Measurements from ENCODE around the gene CSNK2B.
A peak's percentile ranks its signal among the peaks of the same experiment; 100 is the strongest.

CSNK2B gene

DNA sequence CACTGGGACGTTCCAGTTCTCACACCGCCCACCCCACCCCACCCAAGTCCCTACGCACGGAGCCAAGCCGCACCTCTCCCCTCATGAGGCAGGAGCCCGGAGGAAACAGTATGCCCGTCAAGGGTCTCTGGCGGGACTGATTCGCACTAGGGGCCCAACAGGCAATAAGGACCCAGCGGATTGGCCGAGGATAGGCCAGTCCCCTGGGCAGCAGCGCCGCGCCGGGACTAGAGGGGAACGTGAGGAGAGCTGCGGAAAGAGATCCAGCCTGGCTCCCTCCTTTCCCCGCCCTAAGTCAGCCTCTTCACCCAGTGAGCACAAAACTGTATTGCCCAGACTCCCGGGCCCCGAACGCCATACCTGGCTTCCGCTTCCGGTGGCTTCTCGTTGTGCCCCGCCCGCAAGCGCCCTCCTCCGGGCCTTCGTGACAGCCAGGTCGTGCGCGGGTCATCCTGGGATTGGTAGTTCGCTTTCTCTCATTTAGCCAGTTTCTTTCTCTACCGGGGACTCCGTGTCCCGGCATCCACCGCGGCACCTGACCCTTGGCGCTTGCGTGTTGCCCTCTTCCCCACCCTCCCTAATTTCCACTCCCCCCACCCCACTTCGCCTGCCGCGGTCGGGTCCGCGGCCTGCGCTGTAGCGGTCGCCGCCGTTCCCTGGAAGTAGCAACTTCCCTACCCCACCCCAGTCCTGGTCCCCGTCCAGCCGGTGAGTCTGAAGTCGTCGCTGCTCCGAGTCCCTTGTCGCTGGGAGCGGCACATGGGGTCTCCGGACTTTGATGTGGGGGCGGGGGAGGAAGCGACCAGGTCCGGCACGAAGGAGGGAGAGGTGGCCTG lies at the start of gene CSNK2B:
Gene CSNK2B, plus strand, starts transcription at position 580 of the 836 bp plus-strand sequence. CDS start 752 bp downstream, outside the sequence.
- peak; percentile 98 for DNase-seq

DNA sequence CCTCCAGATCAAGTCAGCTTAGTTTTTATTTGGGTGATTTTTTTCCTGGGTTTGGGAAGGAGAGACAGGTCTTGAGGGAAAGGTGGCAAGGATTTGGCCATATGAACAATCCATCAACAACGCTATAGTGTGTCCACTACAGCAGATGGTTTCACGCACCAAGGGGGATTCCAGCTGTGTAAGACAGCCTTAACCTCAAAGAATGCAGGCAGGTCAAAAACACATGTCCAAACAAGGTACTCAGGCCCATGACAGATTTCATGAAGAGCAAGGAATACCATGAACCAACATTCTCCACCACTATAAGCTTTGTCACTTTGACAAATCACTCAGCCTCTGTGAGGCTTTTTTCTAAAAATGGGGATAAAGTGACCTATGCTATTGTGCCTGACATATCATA lies 48.9 kb upstream of the CSNK2B start:
- DNase-seq = no peak

DNA sequence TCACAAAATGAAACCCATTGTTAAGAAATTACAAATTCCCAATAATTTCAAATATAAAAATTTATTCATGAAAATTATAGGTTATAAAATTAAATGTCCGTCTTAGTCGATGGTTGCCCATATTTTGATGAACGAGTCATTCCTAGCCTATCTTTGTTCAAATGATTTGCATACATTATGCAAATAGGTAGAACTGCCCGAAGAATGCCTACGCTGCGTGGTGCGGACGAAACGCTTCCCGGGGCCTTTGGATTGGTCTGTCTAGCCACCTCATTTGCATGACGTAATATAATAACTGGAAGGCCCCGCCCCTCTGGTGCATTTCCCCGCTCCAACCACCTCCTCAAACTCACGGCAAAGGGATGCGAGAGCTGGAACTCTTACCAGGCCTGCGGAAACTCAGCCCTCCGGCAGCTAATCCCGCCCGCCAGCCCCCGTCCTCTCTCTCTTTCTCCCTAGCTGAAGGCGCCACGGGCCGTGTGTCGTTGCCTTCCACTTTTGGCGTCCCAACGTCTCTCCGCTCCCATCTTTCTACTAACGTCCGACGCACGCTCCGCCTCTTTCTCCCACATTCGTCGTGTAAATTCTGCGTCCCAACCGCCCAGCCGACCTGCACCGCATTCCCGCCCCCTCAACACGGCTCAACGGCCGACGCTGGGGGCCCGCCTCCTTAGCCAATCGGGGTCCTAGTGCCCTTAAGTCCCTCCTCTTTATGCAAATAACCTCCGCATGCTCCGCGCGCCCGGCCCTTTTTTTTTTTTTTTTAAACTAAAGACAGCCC lies 45.9 kb upstream of the CSNK2B start:
- peak; percentile 100 for DNase-seq

DNA sequence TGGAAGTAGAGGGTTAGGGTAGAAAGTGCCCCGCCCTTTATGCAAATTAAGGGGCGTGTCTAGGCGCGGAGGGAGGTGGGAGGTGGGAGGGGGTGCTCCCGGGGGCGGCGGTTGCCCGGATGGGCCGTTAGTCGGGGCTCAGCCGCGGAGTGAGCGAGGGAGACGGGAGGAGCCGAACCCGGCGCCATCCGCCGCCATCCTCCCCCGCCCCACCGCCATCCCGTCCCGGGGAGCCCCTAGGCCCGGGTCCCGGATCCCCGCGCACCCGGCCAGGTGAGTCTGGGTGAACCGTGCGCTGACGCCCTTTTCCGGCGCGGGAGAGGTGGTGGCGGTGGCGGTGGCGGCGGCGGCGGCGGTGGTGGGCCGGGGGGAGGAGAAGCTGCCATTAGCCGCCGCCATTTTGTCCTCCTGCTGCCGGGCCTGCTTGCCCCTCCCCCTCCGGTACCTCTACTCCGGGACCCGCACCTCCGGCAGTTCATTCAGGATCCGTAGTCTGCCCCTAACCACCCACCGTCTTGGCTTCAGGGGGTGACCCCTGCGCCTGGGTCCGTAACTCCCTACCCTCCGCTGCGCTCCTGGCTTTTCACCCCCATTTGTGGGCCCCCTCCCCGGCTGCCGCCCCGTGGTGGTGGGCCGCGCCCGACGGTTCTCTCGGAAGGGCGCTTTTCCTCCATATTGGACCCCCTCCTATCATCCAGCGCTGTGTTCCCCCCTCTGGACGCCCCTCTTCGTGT lies 45.1 kb upstream of the CSNK2B start, which contains the start of gene PRRC2A:
Gene PRRC2A, plus strand, starts transcription at position 130 of the 734 bp plus-strand sequence. CDS start 2,075 bp downstream, outside the sequence.
- no peak for DNase-seq

DNA sequence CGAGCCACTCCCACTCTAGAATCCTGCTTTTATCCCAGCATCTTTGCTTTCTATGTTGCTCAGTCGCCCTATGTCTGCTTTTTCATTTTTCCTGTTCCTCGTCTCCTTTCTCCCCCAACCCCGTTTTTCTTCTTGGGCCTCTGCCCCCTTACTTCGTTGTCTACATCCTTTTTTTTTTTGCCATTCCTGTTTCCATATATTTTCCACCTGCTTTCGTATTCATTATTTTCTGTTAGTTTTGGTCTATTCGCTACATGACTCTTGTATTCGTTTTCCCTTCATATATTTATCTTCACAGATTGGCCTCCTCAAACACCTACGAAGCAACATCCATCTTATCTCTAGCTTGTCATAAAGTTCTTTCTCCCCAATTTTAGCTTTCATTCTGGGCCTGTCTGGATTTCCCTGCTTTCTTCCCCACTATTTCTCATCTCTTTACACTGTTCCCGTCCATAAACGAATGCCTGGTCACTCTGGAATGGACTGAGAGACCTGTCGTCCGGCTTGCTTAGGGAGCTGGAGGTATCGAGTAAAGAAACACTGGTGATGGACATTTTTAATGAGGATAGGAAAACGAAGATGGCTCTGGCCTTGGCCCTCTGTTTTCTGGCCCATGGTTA lies 44.5 kb upstream of the CSNK2B start:
- DNase-seq = no peak

DNA sequence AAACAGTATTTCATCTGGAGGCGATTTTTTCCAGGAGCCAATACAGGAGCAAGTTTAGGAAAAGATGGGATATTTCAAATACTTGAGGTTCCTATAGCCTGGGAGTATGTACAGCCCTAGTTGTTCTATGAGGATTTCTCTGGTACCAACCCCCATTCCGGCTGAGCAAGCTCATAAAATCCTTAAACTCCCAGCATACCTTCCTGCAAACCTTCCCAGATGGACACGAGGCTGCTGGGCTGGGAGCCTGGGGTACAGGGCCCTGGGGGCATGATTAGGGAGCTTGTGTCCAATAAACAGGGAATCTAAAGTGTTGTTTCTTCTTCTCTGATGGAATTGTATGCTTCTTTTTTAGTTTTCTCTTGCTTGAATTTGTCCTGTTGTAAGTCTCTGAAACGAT lies 43.9 kb upstream of the CSNK2B start:
- peak; percentile 38 for DNase-seq

DNA sequence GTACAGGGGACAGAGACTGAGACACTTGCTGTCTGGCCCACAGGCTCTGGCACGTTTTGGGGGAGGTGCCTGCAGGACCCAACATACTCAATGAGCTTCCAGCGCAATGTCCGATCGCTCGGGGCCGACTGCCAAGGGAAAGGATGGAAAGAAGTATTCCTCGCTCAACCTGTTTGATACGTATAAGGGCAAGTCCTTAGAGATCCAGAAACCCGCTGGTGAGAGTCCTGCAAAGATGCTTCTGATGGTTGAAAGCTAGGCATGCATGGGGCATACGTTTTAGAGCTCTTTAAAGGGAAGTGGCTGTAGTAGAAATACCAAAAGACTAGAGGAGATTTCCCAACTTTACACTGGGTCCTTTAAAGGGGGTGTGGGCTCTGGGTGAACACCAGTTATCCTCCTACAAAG lies 43.2 kb upstream of the CSNK2B start:
- no peak for DNase-seq

DNA sequence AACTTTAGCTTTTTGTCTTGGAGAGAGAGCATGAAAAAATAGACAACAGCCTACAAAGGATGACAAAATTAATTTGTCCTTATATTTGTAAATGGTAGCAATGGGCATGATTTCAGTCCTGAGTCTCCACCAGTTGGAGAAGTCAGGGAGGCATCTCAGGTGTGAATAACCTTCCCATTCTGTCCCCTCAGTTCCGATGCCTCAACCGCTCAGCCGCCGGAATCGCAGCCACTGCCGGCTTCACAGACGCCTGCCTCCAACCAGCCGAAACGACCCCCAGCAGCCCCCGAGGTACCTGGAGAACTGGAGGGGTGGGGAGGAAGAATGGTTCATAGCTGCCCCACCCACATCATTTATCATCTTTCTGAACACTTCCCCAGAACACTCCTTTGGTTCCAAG lies 41.8 kb upstream of the CSNK2B start:
- no peak for DNase-seq

DNA sequence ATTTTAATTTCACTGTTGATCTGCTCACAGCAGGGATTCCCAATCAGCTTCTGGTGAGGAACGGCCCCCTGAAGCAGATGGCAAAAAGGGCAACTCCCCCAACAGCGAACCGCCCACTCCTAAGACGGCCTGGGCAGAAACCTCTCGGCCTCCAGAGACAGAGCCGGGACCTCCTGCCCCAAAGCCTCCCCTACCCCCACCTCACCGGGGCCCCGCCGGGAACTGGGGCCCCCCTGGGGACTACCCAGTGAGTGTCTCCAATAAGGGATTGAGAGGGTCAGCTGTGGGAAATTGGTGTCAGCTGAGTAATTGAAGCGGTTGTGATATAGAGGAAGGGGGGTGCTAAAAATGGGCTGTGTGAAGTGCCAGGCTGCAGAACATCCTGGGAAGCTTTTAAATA lies 38.9 kb upstream of the CSNK2B start:
- DNase-seq = no peak

DNA sequence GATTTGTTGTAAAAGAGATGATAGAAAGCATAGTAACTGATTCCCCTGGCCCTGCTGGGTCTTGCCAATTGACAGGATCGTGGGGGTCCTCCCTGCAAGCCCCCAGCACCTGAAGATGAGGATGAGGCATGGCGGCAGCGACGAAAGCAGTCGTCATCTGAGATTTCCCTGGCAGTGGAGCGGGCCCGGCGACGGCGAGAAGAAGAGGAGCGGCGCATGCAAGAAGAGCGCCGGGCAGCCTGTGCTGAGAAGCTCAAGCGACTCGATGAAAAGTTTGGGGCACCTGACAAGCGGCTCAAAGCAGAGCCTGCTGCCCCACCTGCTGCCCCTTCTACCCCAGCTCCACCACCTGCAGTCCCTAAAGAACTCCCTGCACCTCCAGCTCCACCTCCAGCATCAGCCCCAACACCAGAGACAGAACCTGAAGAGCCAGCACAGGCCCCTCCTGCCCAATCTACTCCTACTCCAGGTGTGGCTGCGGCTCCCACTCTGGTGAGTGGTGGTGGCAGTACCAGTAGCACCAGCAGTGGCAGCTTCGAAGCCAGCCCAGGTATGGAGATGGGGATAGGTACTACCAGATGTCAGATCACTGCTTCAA lies 38.1 kb upstream of the CSNK2B start:
- DNase-seq = no peak

DNA sequence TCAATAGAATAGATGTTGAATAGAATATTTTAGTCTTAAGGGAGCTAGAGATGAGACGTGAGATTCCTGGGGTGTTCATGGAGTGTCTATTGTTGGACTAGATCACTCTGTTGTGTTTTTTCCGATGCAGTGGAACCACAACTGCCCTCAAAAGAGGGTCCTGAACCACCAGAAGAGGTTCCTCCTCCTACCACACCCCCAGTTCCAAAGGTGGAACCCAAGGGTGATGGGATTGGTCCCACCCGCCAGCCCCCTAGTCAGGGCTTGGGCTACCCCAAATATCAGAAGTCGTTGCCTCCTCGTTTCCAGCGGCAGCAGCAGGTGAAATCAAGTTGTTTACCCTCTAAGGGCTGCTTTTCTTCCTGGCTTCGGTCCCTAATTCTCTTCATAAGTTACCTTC lies 36.9 kb upstream of the CSNK2B start:
- DNase-seq = no peak

DNA sequence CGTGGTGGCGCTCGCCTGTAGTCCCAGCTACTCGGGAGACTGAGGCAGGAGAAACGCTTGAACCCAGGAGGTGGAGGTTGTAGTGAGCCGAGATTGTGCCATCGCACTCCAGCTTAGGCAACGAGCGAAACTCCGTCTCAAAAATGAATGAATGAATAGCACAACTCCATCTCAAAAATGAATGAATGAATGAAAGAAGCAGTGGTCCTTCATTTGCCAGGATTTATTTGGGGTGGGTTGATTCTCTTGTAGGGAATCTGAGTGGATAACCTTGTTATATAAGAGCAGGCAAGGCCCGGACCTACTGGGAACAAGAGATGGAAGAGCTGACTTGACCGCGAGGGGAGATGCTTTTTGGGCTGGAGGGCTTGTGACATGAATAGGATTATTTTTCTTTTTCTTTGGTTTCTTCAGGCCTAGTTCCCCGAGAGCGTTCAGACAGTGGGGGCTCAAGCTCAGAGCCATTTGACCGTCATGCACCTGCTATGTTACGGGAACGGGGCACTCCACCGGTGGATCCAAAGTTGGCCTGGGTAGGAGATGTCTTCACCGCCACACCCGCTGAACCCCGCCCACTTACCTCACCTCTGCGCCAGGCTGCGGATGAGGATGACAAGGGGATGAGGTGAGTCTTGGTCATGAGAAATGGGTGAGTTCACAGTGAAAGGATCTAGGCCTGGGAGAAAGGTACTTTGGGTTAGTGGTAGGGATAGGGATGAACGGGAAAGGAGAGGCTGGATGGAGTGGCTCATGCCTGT lies 35.5 kb upstream of the CSNK2B start:
- no peak for DNase-seq

DNA sequence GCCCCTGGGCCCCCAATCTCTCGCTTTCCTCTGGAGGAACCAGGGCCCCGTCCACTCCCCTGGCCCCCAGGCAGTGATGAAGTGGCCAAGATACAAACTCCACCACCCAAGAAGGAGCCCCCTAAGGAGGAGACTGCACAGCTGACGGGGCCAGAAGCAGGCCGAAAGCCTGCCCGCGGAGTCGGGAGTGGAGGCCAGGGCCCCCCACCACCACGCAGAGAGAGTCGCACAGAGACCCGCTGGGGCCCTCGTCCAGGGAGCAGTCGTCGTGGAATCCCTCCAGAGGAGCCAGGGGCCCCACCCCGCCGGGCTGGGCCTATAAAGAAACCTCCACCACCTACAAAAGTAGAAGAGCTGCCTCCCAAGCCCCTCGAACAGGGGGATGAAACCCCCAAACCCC lies 34.7 kb upstream of the CSNK2B start:
- no peak for DNase-seq

DNA sequence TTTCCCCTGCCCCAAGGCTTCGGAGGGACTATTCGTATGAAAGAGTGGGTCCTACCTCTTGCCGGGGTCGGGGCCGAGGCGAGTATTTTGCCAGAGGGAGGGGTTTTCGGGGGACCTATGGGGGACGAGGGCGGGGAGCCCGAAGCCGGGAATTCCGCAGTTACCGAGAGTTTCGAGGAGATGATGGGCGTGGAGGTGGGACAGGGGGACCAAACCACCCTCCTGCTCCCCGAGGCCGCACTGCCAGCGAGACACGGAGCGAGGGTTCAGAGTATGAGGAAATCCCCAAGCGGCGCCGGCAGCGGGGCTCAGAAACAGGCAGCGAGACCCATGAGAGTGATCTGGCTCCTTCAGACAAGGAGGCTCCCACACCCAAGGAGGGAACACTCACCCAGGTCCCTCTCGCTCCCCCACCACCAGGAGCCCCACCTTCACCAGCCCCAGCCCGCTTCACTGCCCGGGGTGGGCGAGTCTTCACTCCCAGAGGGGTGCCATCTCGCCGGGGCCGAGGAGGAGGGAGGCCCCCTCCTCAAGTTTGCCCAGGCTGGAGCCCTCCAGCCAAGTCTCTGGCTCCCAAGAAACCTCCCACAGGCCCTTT lies 34.1 kb upstream of the CSNK2B start:
- DNase-seq = no peak

DNA sequence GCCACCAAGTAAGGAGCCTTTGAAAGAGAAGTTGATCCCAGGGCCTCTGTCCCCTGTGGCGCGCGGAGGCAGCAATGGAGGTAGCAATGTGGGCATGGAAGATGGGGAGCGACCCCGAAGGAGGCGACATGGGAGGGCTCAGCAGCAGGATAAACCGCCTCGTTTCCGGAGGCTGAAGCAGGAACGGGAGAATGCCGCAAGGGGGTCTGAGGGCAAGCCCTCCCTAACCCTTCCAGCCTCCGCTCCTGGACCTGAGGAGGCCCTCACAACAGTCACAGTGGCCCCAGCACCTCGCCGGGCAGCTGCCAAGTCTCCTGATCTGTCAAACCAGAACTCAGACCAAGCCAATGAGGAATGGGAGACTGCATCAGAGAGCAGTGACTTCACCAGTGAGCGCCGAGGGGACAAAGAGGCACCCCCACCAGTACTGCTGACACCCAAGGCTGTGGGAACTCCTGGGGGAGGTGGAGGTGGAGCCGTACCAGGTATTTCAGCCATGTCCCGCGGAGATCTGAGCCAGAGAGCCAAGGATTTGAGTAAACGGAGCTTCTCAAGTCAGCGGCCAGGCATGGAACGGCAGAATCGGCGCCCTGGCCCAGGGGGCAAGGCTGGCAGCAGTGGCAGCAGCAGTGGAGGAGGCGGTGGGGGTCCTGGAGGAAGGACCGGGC lies 33.5 kb upstream of the CSNK2B start:
- no peak for DNase-seq

DNA sequence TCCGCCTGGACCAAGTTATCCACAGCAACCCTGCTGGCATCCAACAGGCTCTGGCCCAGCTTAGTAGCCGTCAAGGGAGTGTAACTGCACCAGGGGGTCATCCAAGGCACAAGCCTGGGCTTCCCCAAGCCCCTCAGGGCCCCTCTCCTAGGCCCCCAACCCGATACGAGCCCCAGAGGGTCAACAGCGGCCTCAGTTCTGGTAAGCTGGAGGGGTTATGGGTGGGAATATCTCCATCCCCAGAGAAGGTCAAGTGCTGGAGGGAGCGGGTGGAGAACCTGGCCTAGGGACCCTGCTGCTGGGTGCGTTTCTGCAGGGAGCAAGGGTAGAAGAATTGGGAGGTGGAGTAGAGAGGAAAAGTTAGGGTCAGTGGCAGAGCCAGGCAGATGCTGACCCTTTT lies 32.4 kb upstream of the CSNK2B start:
- DNase-seq = no peak

DNA sequence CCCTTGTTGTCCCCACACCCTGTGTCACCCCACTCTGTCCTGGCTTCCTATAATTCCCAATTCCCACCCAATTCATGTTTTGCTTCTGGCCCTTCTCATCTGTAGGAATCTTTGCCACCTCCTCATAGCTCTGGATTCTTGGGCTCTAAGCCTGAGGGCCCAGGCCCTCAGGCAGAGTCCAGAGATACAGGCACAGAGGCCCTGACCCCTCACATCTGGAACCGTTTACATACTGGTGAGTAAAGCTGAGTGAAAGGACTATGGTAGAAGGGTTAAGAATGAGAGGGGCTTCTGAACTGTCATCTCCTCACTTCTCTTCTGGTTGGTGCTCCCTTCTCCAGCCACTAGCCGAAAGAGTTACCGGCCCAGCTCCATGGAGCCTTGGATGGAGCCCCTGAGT lies 31.7 kb upstream of the CSNK2B start:
- DNase-seq = no peak

DNA sequence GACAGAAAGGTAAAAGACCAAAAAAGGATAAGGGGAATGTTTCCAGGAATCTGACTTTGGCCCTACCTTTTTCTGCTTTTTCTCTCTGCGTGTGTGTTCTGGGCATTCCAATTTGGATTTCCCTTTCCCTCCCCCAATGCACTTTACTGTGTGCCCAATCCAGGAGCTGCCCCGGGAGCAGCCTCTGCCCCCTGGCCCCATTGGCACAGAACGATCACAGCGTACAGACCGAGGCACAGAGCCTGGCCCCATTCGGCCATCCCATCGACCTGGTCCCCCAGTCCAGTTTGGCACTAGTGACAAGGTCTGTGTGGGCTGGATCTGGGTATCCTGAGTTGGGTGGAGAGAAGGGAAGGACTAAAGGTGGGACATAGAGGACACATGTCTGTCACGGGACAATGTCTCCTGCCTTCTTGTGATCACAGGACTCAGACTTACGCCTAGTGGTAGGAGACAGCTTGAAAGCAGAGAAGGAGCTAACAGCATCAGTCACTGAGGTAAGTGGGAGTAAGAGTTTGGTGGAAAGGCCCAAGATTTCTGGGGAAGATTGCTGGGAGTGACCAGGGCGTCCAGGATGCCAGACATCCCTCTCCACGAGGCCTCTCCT lies 30.8 kb upstream of the CSNK2B start:
- no peak for DNase-seq

DNA sequence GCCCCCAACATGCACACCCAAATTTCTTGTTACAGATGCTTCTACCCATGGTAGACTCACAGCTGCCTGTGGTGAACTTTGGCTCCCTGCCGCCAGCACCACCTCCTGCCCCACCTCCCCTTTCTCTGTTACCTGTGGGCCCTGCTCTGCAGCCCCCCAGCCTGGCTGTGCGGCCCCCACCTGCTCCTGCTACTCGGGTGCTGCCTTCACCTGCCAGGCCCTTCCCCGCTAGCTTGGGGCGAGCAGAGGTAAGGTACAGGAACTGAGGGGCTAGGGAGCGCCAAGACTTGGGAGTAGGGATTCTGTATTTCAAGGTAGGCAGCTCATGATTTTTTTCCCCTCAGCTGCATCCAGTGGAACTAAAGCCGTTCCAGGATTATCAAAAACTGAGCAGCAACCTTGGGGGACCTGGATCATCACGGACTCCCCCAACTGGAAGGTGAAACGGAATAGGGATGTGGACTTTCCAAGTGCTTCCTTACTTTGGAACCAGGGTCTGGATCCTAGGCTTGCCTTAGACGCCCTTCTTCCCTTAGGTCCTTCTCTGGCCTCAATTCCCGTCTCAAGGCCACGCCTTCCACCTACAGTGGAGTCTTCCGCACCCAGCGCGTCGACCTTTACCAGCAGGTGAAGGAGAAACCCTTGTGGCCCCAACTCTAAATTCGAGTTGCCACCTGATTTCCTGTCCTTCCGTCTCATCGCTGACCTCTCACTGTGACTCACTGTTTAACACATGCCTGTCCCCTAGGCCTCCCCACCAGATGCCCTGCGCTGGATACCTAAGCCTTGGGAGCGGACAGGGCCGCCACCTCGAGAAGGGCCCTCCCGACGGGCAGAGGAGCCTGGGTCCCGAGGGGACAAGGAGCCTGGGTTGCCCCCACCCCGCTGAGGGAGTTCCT lies 28.9 kb upstream of the CSNK2B start:
- DNase-seq = no peak
